Pancreas (tissue), 10 donors: ENCODE data around the gene SEMA3G. TPM values are rescaled to one million over a fixed set of nuclear protein-coding genes. Genes with fewer than 3 reads are reported as not detected.

Experiments
- ATAC-seq, 4 donors: fragments of 200-7000 bp; cut with Tn5 transposase; one replicate each; pipeline versions ENCODE4 v1.8.0 to v1.9.1; 2020; ENCODE audit warnings: mild to moderate bottlenecking in 4 of 4, moderate library complexity in 4 of 4
- DNase-seq, 6 donors: peaks; one replicate each; pipeline ENCODE4 v3.0.0-alpha.2; 2020
- FAIRE-seq: peaks from 2 replicates; lab custom pipeline; 2012; peaks lifted over from hg19 to GRCh38; lab: Jason Lieb, UNC
- H3K27ac ChIP-seq, 4 donors: fragments of 200-600 bp; sonication (generic); 1 replicate in 3 of 4; 2 replicates in 1 of 4; pipeline versions ENCODE4 v1.5.0 to v1.8.0; 2020
- H3K27me3 ChIP-seq, 4 donors: fragments of 200-600 bp; one replicate each; pipeline ENCODE4 v1.8.0; 2021
- H3K36me3 ChIP-seq, 3 donors: fragments of 200-600 bp; sonication (generic) in 1 of 3; one replicate each; pipeline versions ENCODE4 v1.5.0 to v1.8.0; 2020 to 2021
- H3K4me1 ChIP-seq, 3 donors: fragments of 200-600 bp; one replicate each; pipeline ENCODE4 v1.8.0; 2021
- H3K4me3 ChIP-seq, 4 donors: fragments of 200-600 bp; sonication (generic) in 2 of 4; one replicate each; pipeline versions ENCODE4 v1.5.0 to v1.8.0; 2020 to 2021
- H3K9me3 ChIP-seq, 4 donors: fragments of 200-600 bp; one replicate each; pipeline ENCODE4 v1.8.0; 2021
- CTCF ChIP-seq, 4 donors: fragments of 200-600 bp; sonication (generic) in 3 of 4; IDR thresholded peaks; one replicate each; pipeline versions ENCODE4 v1.5.0 to v1.8.0; 2021; ENCODE audit warnings: antibody characterized with exemption in 4 of 4
- WGBS, 2 donors: extraction: QIAGEN DNeasy Blood & Tissue Kit; methylation state at CpG; one replicate each; pipeline ENCODE4 v1.1.7; 2013; 5-methylcytosine and 5-hydroxymethylcytosine counted together
- intact Hi-C, 3 donors: fragments of 100-400 bp; cut with DNase I; formaldehyde crosslinking; loops; one replicate each; pipeline versions ENCODE4 v1.11.1 to v1.14.2; 2022
- polyA plus RNA-seq, 2 donors: library from polyadenylated mRNA; stranded (reverse); fragments of 200-250 nt; gene quantifications; one replicate each; pipeline ENCODE4 v1.2.3, GENCODE V29; 2013
- total RNA-seq, 6 donors: library from RNA; stranded (reverse); fragmentation: NEBNext Ultra II Directional in 4 of 6; extraction: Animal tissue kit (Norgen Biotek cat#: 25700) in 4 of 6; gene quantifications; one replicate each; pipeline versions ENCODE4 v1.2.1 to v1.2.4, GENCODE V29; 2021 to 2023
- donor health status: healthy with polysubstance abuse.
- donor health status: DM: no; HTN: no; CAD: no; lungs with moderate emphysema.
- donor health status: DM: no; HTN: no; CAD: no.
- donor health status: control.
- donor health status: control.
- donor health status: Bipolar disorder and iron deficiency.
- donor health status: DM: yes; HTN: yes; CAD: no.
- donor health status: DM: no; HTN: no; CAD: no.
- donor health status: DM: no; HTN: no; CAD: no.
- donor health status: DM: yes; HTN: yes; CAD: no.

SEMA3G gene
- total and polyA plus RNA-seq, 8 donors: 0.75 to 5.4 (median 2.8) TPM

GRCh38 chr3:52487788-52488691, 43.1 kb upstream of the SEMA3G start:
- TF ChIP-seq CTCF (IDR thresholded peaks at IDR 0.05): no peak
- 95% methylated on average over 59 of the region's 59 CpGs for WGBS, 2 donors
- ATAC-seq (no peak), DNase-seq (peak in 2 of 6 donors; percentile 19 to 72), FAIRE-seq (no peak)
- H3K36me3 ChIP-seq: peaks cover 3 to 53% (median 4%) of the 10 kb centered on the region in 3 donors
- no peaks in the 10 kb centered on the region for H3K9me3 ChIP-seq
- no peaks in the 10 kb centered on the region for H3K4me1 ChIP-seq
- no peak overlapping the region for H3K4me3 ChIP-seq
- intact Hi-C loops: no loop called here
- no peak overlapping the region for H3K27ac ChIP-seq
- H3K27me3 ChIP-seq: no peaks in the 10 kb centered on the region

- no peaks in the 10 kb centered on the region for H3K27me3 ChIP-seq
- WGBS, 2 donors: 94% methylated on average over 31 of the region's 31 CpGs
- intact Hi-C loops: no loop called here
- H3K27ac ChIP-seq: no peak overlapping the region
- no peaks in the 10 kb centered on the region for H3K4me1 ChIP-seq
- H3K4me3 ChIP-seq: no peak overlapping the region
- H3K9me3 ChIP-seq: no peaks in the 10 kb centered on the region
- peaks cover under 1 to 53% (median 1%) of the 10 kb centered on the region in 3 donors for H3K36me3 ChIP-seq
- DNase-seq (peak in 2 of 6 donors; percentile 17 to 54), FAIRE-seq (no peak), ATAC-seq (no peak)
- no peak for TF ChIP-seq CTCF (IDR thresholded peaks at IDR 0.05)
Observed at GRCh38 chr3:52487050-52487787, 42.3 kb upstream of the SEMA3G start.

- Histone ChIP-seq H3K27me3 (no peaks in the 10 kb centered on the region), H3K27ac (no peak overlapping the region), H3K4me3 (no peak overlapping the region), H3K36me3 (peaks cover 0 to 50% (median 9%) of the 10 kb centered on the region in 3 donors), H3K9me3 (no peaks in the 10 kb centered on the region), H3K4me1 (no peaks in the 10 kb centered on the region)
- DNase-seq (no peak), ATAC-seq (no peak), FAIRE-seq (no peak)
- intact Hi-C loops: no loop called here
- no peak for TF ChIP-seq CTCF (IDR thresholded peaks at IDR 0.05)
- 88 to 92% methylated on average over 10 of the region's 10 CpGs for WGBS, 2 donors
Observed at GRCh38 chr3:52484680-52485461, 40.0 kb upstream of the SEMA3G start.

- intact Hi-C loops: no loop called here
- DNase-seq: no peak
- 89 to 94% methylated on average over 13 of the region's 13 CpGs for WGBS, 2 donors
- FAIRE-seq: no peak
- no peak for TF ChIP-seq CTCF (IDR thresholded peaks at IDR 0.05)
- Histone ChIP-seq H3K4me3 (no peak overlapping the region), H3K27ac (no peak overlapping the region), H3K36me3 (peaks cover 0 to 50% (median 20%) of the 10 kb centered on the region in 3 donors), H3K27me3 (no peaks in the 10 kb centered on the region), H3K4me1 (no peaks in the 10 kb centered on the region), H3K9me3 (no peaks in the 10 kb centered on the region)
- no peak for ATAC-seq
Observed at GRCh38 chr3:52483577-52484381, 38.9 kb upstream of the SEMA3G start.
